PFSK-1 (cell line): ENCODE results near the gene LCE6A.

Experiments used
- FOXP2 ChIP-seq: optimal IDR thresholded peaks from 2 replicates; pipeline ENCODE3; 2011; ENCODE audit warnings: borderline replicate concordance, control low read depth, inconsistent platforms; ENCODE audit not compliant: insufficient read depth; ENCODE audit errors: extremely low read length, extremely low read depth
- POLR2AphosphoS5 ChIP-seq: IDR thresholded peaks from 2 replicates; pipeline ENCODE4 v1.6.1; 2012; ENCODE audit warnings: low read depth, mild to moderate bottlenecking, control low read depth, low read length, moderate library complexity
- REST ChIP-seq, 2 experiments: IDR thresholded peaks; 2 replicates each; pipeline versions ENCODE4 v1.6.1 to v1.8.0; 2011 to 2012; ENCODE audit warnings: low read depth in 2 of 2, low read length in 2 of 2, control low read depth in 1 of 2, inconsistent platforms in 1 of 2, mild to moderate bottlenecking in 1 of 2, moderate library complexity in 1 of 2; ENCODE audit not compliant: insufficient read depth in 1 of 2
- SIN3A ChIP-seq: IDR thresholded peaks from 2 replicates; pipeline ENCODE4 v1.6.1; 2012; ENCODE audit warnings: mild to moderate bottlenecking, low read length, moderate library complexity, borderline replicate concordance; ENCODE audit not compliant: insufficient read depth
- TAF1 ChIP-seq: IDR thresholded peaks from 2 replicates; pipeline ENCODE4 v1.6.1; 2012; ENCODE audit warnings: low read length, control low read depth, borderline replicate concordance; ENCODE audit not compliant: insufficient read depth

Gene LCE6A

DNA sequence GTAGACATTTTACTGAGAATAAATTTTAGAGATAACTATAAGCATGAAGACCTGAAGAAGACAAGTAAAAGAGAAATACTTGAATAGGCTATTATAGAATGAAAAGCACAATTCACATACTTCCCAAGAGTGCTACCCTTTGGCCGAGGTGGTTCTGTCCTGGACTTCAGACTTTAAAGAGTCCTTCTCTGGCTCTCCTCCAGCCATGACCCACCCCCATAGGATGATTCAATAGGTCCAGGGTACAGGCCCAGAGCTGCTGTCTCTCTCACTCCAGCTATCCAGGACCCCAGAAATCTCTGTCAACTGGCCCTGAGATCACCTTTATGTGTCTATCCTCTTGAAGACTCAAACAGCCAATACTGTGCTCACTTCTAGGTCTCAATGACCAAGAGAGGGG lies 34.2 kb downstream of the LCE6A start:
- no peak for TF ChIP-seq FOXP2
- TF ChIP-seq TAF1 = no peak
- TF ChIP-seq REST (IDR thresholded peaks at IDR 0.05; ENCODE audit: insufficient read depth in 1 of 2, low read depth in 2 of 2, low read length in 2 of 2) = no peak
- TF ChIP-seq POLR2AphosphoS5 = no peak
- no peak for TF ChIP-seq SIN3A

- TF ChIP-seq FOXP2 (no peak), REST (IDR thresholded peaks at IDR 0.05; ENCODE audit: insufficient read depth in 1 of 2, low read depth in 2 of 2, low read length in 2 of 2) (no peak), SIN3A (no peak), TAF1 (no peak), POLR2AphosphoS5 (no peak)
These were observed 35.4 kb downstream of the LCE6A start, which contains the start of gene SMCP for GRCh38 chr1:152878042-152878441. TSS of gene SMCP (plus strand) at chr1:152878322. CDS start at chr1:152884423, 6,101 bp downstream.

GRCh38 chr1:152879559-152880198 lies 37.0 kb downstream of the LCE6A start:
- TF ChIP-seq SIN3A (no peak), FOXP2 (no peak)

DNA sequence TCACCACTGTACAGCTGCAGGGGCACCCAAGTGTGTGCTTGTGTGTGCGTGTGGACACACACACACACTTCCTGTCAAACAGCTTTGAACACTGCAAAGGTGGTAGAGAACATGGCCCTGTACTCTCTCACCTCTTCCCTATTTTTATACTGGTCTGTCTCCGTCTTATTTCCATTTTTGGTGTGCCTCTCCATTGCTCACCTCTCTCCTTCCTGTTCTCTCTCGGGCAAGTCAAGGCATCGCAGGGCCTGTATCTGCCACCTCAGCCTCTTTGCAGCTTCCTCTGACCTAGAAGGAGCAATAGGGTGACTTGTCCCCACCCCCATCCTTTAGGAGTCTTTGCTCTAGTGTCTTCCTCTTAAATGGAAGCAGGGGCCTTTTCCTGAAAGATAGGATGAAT lies 37.7 kb downstream of the LCE6A start:
- no peak for TF ChIP-seq POLR2AphosphoS5
- TF ChIP-seq TAF1 = no peak
- TF ChIP-seq FOXP2 = no peak
- no peak for TF ChIP-seq REST (IDR thresholded peaks at IDR 0.05; ENCODE audit: insufficient read depth in 1 of 2, low read depth in 2 of 2, low read length in 2 of 2)
- no peak for TF ChIP-seq SIN3A

DNA sequence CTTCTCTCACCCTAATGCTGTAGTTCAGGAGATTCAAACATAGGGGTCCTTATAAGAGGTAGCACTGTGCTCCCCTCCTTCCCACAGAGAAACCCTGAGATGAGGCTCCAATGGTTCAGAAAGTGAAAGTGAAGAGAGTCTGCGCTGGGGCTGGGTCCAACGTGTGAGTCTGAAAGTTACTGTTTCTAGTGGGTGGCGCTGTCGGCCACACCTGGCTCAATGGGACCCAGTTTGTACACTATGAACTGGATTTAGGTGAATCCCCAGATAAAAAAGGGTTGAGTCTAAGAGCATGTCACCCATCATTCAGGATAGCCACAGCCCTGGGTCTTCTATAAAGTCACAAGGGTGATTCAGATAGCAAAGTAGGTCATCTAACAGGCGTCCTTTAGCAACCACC lies 38.3 kb downstream of the LCE6A start:
- TF ChIP-seq REST (IDR thresholded peaks at IDR 0.05; ENCODE audit: insufficient read depth in 1 of 2, low read depth in 2 of 2, low read length in 2 of 2) (no peak), SIN3A (no peak), POLR2AphosphoS5 (no peak), FOXP2 (no peak), TAF1 (no peak)
